Activated naive CD4-positive, alpha-beta T cell treated with anti-CD3 and anti-CD28 coated beads for 36 hours (primary cell): ENCODE data around the gene MAPK11. TPM values are rescaled to one million over a fixed set of nuclear protein-coding genes. Genes with fewer than 3 reads are reported as not detected.

Experiments
- CTCF ChIA-PET: fragments of 350-600 bp; sonication (Branson Sonifier 250); formaldehyde crosslinking; loops from one replicate; lab custom pipeline; 2021; ENCODE audit warnings: antibody characterized with exemption; lab: Charles Lee
- DNase-seq: peaks from one replicate; pipeline ENCODE4 v3.0.0-alpha.2; 2020
- H3K27ac Mint-ChIP-seq: one replicate; pipeline ENCODE4 v1.8.0; 2021; ENCODE audit warnings: mild to moderate bottlenecking, mixed read lengths
- H3K27me3 Mint-ChIP-seq: one replicate; pipeline ENCODE4 v1.8.0; 2021; ENCODE audit warnings: low read depth, mixed read lengths
- H3K36me3 Mint-ChIP-seq: one replicate; pipeline ENCODE4 v1.8.0; 2021; ENCODE audit warnings: low read depth, mixed read lengths
- H3K4me1 Mint-ChIP-seq: one replicate; pipeline ENCODE4 v1.8.0; 2021; ENCODE audit warnings: low read depth, mixed read lengths
- H3K4me3 Mint-ChIP-seq: one replicate; pipeline ENCODE4 v1.8.0; 2021; ENCODE audit warnings: mild to moderate bottlenecking, moderate library complexity, mixed read lengths
- H3K9me3 Mint-ChIP-seq: one replicate; pipeline ENCODE4 v1.8.0; 2021; ENCODE audit warnings: mixed read lengths
- intact Hi-C: fragments of 100-400 bp; cut with micrococcal nuclease; formaldehyde crosslinking; loops from one replicate; pipeline ENCODE4 v1.15.1; 2023
- total RNA-seq, 2 experiments: library from RNA; stranded (reverse); gene quantifications; one replicate each; pipeline ENCODE4 v1.2.3, GENCODE V29; 2021

The MAPK11 gene
- total RNA-seq, 2 experiments from 2014 or later = 17.5 to 17.9 TPM

GRCh38 chr22:50218153-50218995, 51.8 kb downstream of the MAPK11 start:
- intact Hi-C loops = no loop called here

GRCh38 chr22:50217543-50218152, 52.5 kb downstream of the MAPK11 start:
- CTCF ChIA-PET = no interaction called here
- H3K27me3 Mint-ChIP-seq = no peaks in the 10 kb centered on the region
- H3K27ac Mint-ChIP-seq = no peak overlapping the region

More at GRCh38 chr22:50218153-50218995, 51.8 kb downstream of the MAPK11 start:
- Mint-ChIP-seq H3K4me1 (peaks cover 1% of the 10 kb centered on the region), H3K36me3 (peaks cover 25% of the 10 kb centered on the region), H3K27ac (no peak overlapping the region), H3K27me3 (no peaks in the 10 kb centered on the region), H3K4me3 (no peak overlapping the region), H3K9me3 (no peaks in the 10 kb centered on the region)
- CTCF ChIA-PET = interaction anchor here (0.6 to 1.1 kb wide), 2 partner anchors 23 to 402 kb away, joined by 3 read pairs; no protein-coding TSS in a partner anchor
- no peak for DNase-seq

GRCh38 chr22:50216684-50217520, 53.3 kb downstream of the MAPK11 start:
- Mint-ChIP-seq H3K36me3 (peaks cover 24% of the 10 kb centered on the region), H3K27me3 (no peaks in the 10 kb centered on the region), H3K4me1 (peaks cover 6% of the 10 kb centered on the region), H3K4me3 (no peak overlapping the region), H3K9me3 (no peaks in the 10 kb centered on the region), H3K27ac (no peak overlapping the region)
- CTCF ChIA-PET = no interaction called here
- DNase-seq = no peak
- intact Hi-C loops = no loop called here

More at GRCh38 chr22:50217543-50218152, 52.5 kb downstream of the MAPK11 start:
- intact Hi-C loops = no loop called here
- peaks cover 24% of the 10 kb centered on the region for H3K36me3 Mint-ChIP-seq
- no peak overlapping the region for H3K4me3 Mint-ChIP-seq
- H3K9me3 Mint-ChIP-seq = no peaks in the 10 kb centered on the region
- DNase-seq = no peak
- H3K4me1 Mint-ChIP-seq = peaks cover 6% of the 10 kb centered on the region

GRCh38 chr22:50216055-50216683, 54.0 kb downstream of the MAPK11 start:
- intact Hi-C loops = no loop called here
- Mint-ChIP-seq H3K4me1 (peaks cover 8% of the 10 kb centered on the region), H3K36me3 (peaks cover 26% of the 10 kb centered on the region), H3K9me3 (no peaks in the 10 kb centered on the region), H3K27ac (no peak overlapping the region), H3K4me3 (no peak overlapping the region), H3K27me3 (no peaks in the 10 kb centered on the region)
- no peak for DNase-seq
- CTCF ChIA-PET = no interaction called here

GRCh38 chr22:50215297-50216054, 54.7 kb downstream of the MAPK11 start:
- no peak for DNase-seq
- CTCF ChIA-PET = no interaction called here
- Mint-ChIP-seq H3K9me3 (no peaks in the 10 kb centered on the region), H3K27ac (no peak overlapping the region), H3K27me3 (no peaks in the 10 kb centered on the region), H3K4me3 (no peak overlapping the region), H3K36me3 (peaks cover 24% of the 10 kb centered on the region), H3K4me1 (peaks cover 9% of the 10 kb centered on the region)
- intact Hi-C loops = no loop called here

Other genes with a start within 250 kb of the MAPK11 start
- gene TTLL8, start 212.1 kb downstream of the MAPK11 start, total RNA-seq = not detected
- under 1 TPM in 1 of 2 experiments, not detected in 1; 0.05 TPM for gene MLC1, start 185.0 kb downstream of the MAPK11 start, total RNA-seq
- not detected for gene MOV10L1, start 180.4 kb downstream of the MAPK11 start, total RNA-seq
- gene PANX2, start 99.6 kb downstream of the MAPK11 start, total RNA-seq = 1 to 10 TPM; 1.2 to 1.7 TPM
- gene TRABD, start 84.5 kb downstream of the MAPK11 start, total RNA-seq = 10 to 100 TPM; 61.0 to 62.8 TPM
- 10 to 100 TPM; 16.5 to 16.7 TPM for gene SELENOO, start 69.4 kb downstream of the MAPK11 start, total RNA-seq
- gene TUBGCP6, start 25.4 kb downstream of the MAPK11 start, total RNA-seq = 10 to 100 TPM; 44.5 to 47.8 TPM
- gene HDAC10, start 19.1 kb downstream of the MAPK11 start, total RNA-seq = 10 to 100 TPM; 35.4 to 38.0 TPM
- 10 to 100 TPM; 12.3 to 12.4 TPM for gene MAPK12, start 8.7 kb downstream of the MAPK11 start, total RNA-seq
- 10 to 100 TPM in 1 of 2 experiments, 1 to 10 TPM in 1; 9.8 to 10.4 TPM for gene PLXNB2, start 37.3 kb upstream of the MAPK11 start, total RNA-seq
- gene DENND6B, start 56.6 kb upstream of the MAPK11 start, total RNA-seq = 1 to 10 TPM; 1.8 to 2.1 TPM
- gene PPP6R2, start 72.9 kb upstream of the MAPK11 start, total RNA-seq = 10 to 100 TPM; 33.7 to 34.7 TPM
- 100 to 1,000 TPM; 100 TPM for gene SBF1, start 204.7 kb upstream of the MAPK11 start, total RNA-seq
- gene ADM2, start 211.2 kb upstream of the MAPK11 start, total RNA-seq = 1 to 10 TPM; 7.5 to 8.3 TPM
- under 1 TPM in 1 of 2 experiments, not detected in 1; 0.31 TPM for gene MIOX, start 216.5 kb upstream of the MAPK11 start, total RNA-seq
- 10 to 100 TPM; 41.4 to 42.0 TPM for gene LMF2, start 237.3 kb upstream of the MAPK11 start, total RNA-seq
- gene NCAPH2, start 237.8 kb upstream of the MAPK11 start, total RNA-seq = 100 to 1,000 TPM; 104 to 115 TPM